ENCODE data around the gene PIEZO1. TPM values are rescaled to one million over a fixed set of nuclear protein-coding genes. Genes with fewer than 3 reads are reported as not detected.

Gene PIEZO1
- total and polyA plus RNA-seq, 10 of the 15 experiments (the other 5 are each of a cell fraction or from before 2014, with no cell fraction given) = 1.3 to 169 (median 33.4) TPM

GRCh38 chr16:88676502-88677242, 108.3 kb downstream of the PIEZO1 start:
- in situ Hi-C loops (cut with MboI) = no loop called here
- DNase-seq (ENCODE audit: low read depth, low spot score) = no peak
- peaks cover 13% of the 10 kb centered on the region for H3K4me1 ChIP-seq (ENCODE audit: control insufficient read depth, insufficient read depth, low read length)
- no peaks in the 10 kb centered on the region for H3K27me3 ChIP-seq (replicated peaks in 1 of 2; ENCODE audit: control insufficient read depth in 2 of 2, insufficient read depth in 2 of 2, low read length in 1 of 2)
- 85% methylated on average over 22 of the region's 22 CpGs for WGBS (ENCODE audit: insufficient coverage, insufficient replicate concordance, low lambda C conversion rate, missing lambda C conversion rate)
- SMC1A ChIA-PET (ENCODE audit: uncharacterized antibody, unreplicated experiment) = no interaction called here
- ATAC-seq = no peak
- BruUV-seq (replicated peaks) = no TSS peak
- no peak overlapping the region for H3K4me3 ChIP-seq
- no peaks in the 10 kb centered on the region for H3K36me3 ChIP-seq (ENCODE audit: control insufficient read depth in 2 of 2, insufficient read depth in 2 of 2, low read length in 1 of 2)
- H3K4me2 ChIP-seq (ENCODE audit: control insufficient read depth, insufficient read depth) = no peak overlapping the region
- RAD21 ChIA-PET (ENCODE audit: unreplicated experiment) = no interaction called here
- no peak overlapping the region for H3K9ac ChIP-seq (ENCODE audit: control insufficient read depth, insufficient read depth, low read length)
- CTCF ChIA-PET = no interaction called here
- intact Hi-C loops (cut with micrococcal nuclease; ENCODE audit: unreplicated experiment) = no loop called here
- no peaks in the 10 kb centered on the region for H3K9me3 ChIP-seq (replicated peaks; ENCODE audit: control insufficient read depth, insufficient read depth, low read length)
- H3K79me2 ChIP-seq (ENCODE audit: control insufficient read depth, insufficient read depth, low read length) = no peaks in the 10 kb centered on the region; the same call in 1 of the 2 replicates
- TF ChIP-seq NKRF (conservative IDR thresholded peaks at IDR 0.05) (no peak), MTA3 (IDR thresholded peaks at IDR 0.05; ENCODE audit: borderline replicate concordance, low read length) (no peak), PBX3 (IDR thresholded peaks at IDR 0.05; ENCODE audit: insufficient replicate concordance, low read depth, low read length) (no peak), CREM (IDR thresholded peaks at IDR 0.05; ENCODE audit: low read depth) (no peak), YY1 (IDR thresholded peaks at IDR 0.05; ENCODE audit: low read depth, low read length) (no peak), ESRRA (IDR thresholded peaks at IDR 0.05; ENCODE audit: low read length) (no peak), POU2F2 (IDR thresholded peaks at IDR 0.05; ENCODE audit: borderline replicate concordance, low read depth, low read length) (no peak), SP1 (IDR thresholded peaks at IDR 0.05; ENCODE audit: low read depth, low read length) (no peak), NFIC (IDR thresholded peaks at IDR 0.05; ENCODE audit: low read depth, low read length) (no peak), SIN3A (IDR thresholded peaks at IDR 0.05; ENCODE audit: low read depth, low read length) (no peak), ZZZ3 (IDR thresholded peaks at IDR 0.05; ENCODE audit: control insufficient read depth, insufficient read length, low read depth) (no peak)
- no peak overlapping the region for H2AFZ ChIP-seq (ENCODE audit: control insufficient read depth, low read depth, low read length)
- POLR2A ChIA-PET = no interaction called here
- no peak for FAIRE-seq
- H3K27ac ChIP-seq (ENCODE audit: control insufficient read depth, insufficient read depth) = no peak overlapping the region
- H4K20me1 ChIP-seq (ENCODE audit: control insufficient read depth, insufficient read depth) = no peaks in the 10 kb centered on the region

Measured in GM12878 (cell line).